Right lung (tissue), 5 donors: ENCODE measurements around the gene GFAP. TPM values are rescaled to one million over a fixed set of nuclear protein-coding genes. Genes with fewer than 3 reads are reported as not detected.

ENCODE experiments used
- DNase-seq, 2 donors: peaks; one replicate each; pipeline ENCODE4 v3.0.0-alpha.2; 2013
- polyA plus RNA-seq, 5 donors: library from polyadenylated mRNA; unstranded; fragments of 120-200 nt; gene quantifications; one replicate each; pipeline versions ENCODE4 v1.2.1 to v1.2.3, GENCODE V29; 2013; ENCODE audit warnings: inconsistent platforms in 1 of 5, low replicate concordance in 1 of 5; ENCODE audit not compliant: insufficient read length in 5 of 5, insufficient read depth in 1 of 5

The GFAP gene
- polyA plus RNA-seq, 5 donors, result 0.19 to 0.95 (median 0.58) TPM

GRCh38 chr17:44932096-44932786, 16.9 kb upstream of the GFAP start:
- DNase-seq, result no peak

- no peak for DNase-seq
Measured at GRCh38 chr17:44931376-44931775, 16.1 kb upstream of the GFAP start.

- DNase-seq, result no peak
Measured at GRCh38 chr17:44930667-44931066, 15.4 kb upstream of the GFAP start.

GRCh38 chr17:44928950-44929720, 13.8 kb upstream of the GFAP start:
- DNase-seq, result no peak

GRCh38 chr17:44928136-44928535, 12.8 kb upstream of the GFAP start:
- DNase-seq, result no peak

GRCh38 chr17:44927696-44928095, 12.4 kb upstream of the GFAP start:
- no peak for DNase-seq

- DNase-seq, result no peak
Measured at GRCh38 chr17:44926821-44927525, 11.7 kb upstream of the GFAP start.

GRCh38 chr17:44925731-44926697, 10.7 kb upstream of the GFAP start:
- no peak for DNase-seq

GRCh38 chr17:44924107-44924544, 8.8 kb upstream of the GFAP start:
- DNase-seq, result no peak

- DNase-seq, result no peak
Measured at GRCh38 chr17:44922746-44923470, 7.6 kb upstream of the GFAP start.

- DNase-seq, result no peak
Measured at GRCh38 chr17:44922136-44922535, 6.8 kb upstream of the GFAP start.

GRCh38 chr17:44921122-44921882, 6.0 kb upstream of the GFAP start:
- DNase-seq, result no peak

GRCh38 chr17:44920565-44920940, 5.3 kb upstream of the GFAP start:
- DNase-seq, result no peak

GRCh38 chr17:44919885-44920564, 4.7 kb upstream of the GFAP start:
- DNase-seq, result peak; percentile 60 to 69

GRCh38 chr17:44919411-44919810, 4.1 kb upstream of the GFAP start:
- DNase-seq, result no peak

- no peak for DNase-seq
Measured at GRCh38 chr17:44918006-44918405, 2.7 kb upstream of the GFAP start.

GRCh38 chr17:44917456-44917855, 2.2 kb upstream of the GFAP start:
- no peak for DNase-seq

GRCh38 chr17:44916781-44917241, 1.5 kb upstream of the GFAP start:
- DNase-seq, result no peak
